WI38 (cell line): Measurements from ENCODE around the gene BARHL1.
"Not testable (repeated sequence)": the region's sequence is repeated elsewhere in the genome, so short reads cannot be mapped to it uniquely, and the experiment has no call there.

ENCODE experiments used
- H3K4me3 ChIP-seq: 2 replicates; pipeline ENCODE4 v1.5.1; 2011; ENCODE audit warnings: low read depth, mild to moderate bottlenecking, control low read depth, low read length
- CTCF ChIP-seq: IDR thresholded peaks from 2 replicates; pipeline ENCODE4 v1.5.1; 2012; ENCODE audit warnings: low read depth, mild to moderate bottlenecking, control low read depth, low read length

BARHL1 gene

GRCh38 chr9:132556714-132557113, 25.7 kb upstream of the BARHL1 start:
- H3K4me3 ChIP-seq, result no peak overlapping the region
- no peak for TF ChIP-seq CTCF

- TF ChIP-seq CTCF, result no peak
- H3K4me3 ChIP-seq, result no peak overlapping the region
Observed at GRCh38 chr9:132557159-132557558, 25.2 kb upstream of the BARHL1 start.

DNA sequence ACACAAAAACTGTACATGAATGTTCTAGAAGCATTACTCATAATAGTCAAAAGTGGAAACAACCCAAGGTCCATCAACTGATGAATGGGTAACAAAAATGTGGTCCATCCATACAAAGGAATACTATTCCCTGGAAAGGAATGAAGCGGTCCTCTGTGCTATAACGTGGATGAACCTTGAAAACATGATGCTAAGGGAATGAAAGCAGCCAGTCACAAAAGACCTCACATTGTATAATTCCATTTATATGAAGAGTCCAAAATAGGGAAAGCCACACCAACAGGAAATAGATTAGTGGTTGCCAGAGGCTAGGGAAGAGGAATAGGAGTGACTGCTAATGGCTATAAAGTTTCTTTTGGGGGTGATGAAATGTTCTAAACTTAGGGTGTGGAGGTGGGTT, 22.7 kb upstream of the BARHL1 start:
- H3K4me3 ChIP-seq, result no peak overlapping the region
- TF ChIP-seq CTCF, result no peak

DNA sequence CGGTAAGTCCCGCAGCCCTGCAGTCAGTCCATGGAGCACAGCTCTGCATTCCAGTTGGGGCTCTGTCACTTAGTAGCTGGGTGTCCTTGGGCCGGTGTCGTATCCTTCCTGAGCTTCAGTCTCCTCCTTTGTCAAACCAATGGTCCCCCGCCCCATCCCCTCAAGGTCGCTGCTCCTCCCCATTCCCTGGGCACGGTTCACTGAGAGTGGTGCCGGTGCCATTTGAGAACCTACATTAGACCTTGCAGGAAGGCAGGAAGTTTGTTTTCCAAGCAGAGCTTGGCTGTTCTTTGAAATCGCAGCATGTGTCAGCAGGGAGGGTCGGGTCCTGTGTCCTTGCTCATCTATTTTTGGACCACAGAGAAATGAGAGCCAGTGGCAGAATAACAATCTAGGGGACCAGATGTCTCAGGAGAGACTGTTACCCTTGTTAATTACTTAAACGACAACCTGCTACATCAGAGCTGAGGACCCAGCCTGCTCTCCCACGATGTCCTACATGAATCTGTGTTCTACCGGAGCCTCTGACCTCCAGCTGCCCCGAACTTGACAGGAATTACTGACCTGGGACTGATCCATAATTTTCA, 21.7 kb upstream of the BARHL1 start:
- TF ChIP-seq CTCF, result no peak
- H3K4me3 ChIP-seq, result no peak overlapping the region

DNA sequence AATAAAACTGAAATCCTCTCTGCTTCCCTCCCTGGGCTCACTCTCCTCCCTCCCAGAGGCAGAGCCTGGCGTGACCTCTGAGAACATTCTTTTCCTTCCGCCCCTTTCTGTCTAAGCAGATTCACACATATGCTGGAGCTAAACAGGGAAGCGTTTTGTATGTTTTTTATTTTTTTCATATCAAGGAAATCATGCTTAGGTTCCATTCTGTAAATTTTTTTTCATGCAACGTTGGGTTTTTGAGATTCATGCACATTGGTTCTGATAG, 20.2 kb upstream of the BARHL1 start:
- H3K4me3 ChIP-seq, result no peak overlapping the region
- no peak for TF ChIP-seq CTCF

GRCh38 chr9:132564526-132564925, 17.9 kb upstream of the BARHL1 start:
- no peak for TF ChIP-seq CTCF
- no peak overlapping the region for H3K4me3 ChIP-seq

- not testable (repeated sequence) for H3K4me3 ChIP-seq
Observed at GRCh38 chr9:132568787-132569186, 13.6 kb upstream of the BARHL1 start.

- no peak for TF ChIP-seq CTCF
- no peak overlapping the region for H3K4me3 ChIP-seq
Observed at GRCh38 chr9:132571806-132572600, 10.4 kb upstream of the BARHL1 start.
